Measurements from ENCODE around the gene NECAB2. TPM values are rescaled to one million over a fixed set of nuclear protein-coding genes. Genes with fewer than 3 reads are reported as not detected.

The NECAB2 gene
- total RNA-seq, 1 donor from 2014 or later = not detected

- Mint-ChIP-seq H3K4me3 (no peak overlapping the region), H3K27me3 (no peaks in the 10 kb centered on the region), H3K9me3 (no peaks in the 10 kb centered on the region), H3K4me1 (no peaks in the 10 kb centered on the region), H3K27ac (no peak overlapping the region), H3K36me3 (ENCODE audit: low read depth) (peaks cover under 1% of the 10 kb centered on the region)
- POLR2A ChIA-PET = no interaction called here
- CTCF ChIA-PET = no interaction called here
- DNase-seq (no peak), ATAC-seq (ENCODE audit: low read depth) (no peak)
- intact Hi-C loops (cut with micrococcal nuclease) = no loop called here
- no peak for TF ChIP-seq CTCF (IDR thresholded peaks at IDR 0.05)
These were observed 34.0 kb upstream of the NECAB2 start for GRCh38 chr16:83933885-83934683.

DNA sequence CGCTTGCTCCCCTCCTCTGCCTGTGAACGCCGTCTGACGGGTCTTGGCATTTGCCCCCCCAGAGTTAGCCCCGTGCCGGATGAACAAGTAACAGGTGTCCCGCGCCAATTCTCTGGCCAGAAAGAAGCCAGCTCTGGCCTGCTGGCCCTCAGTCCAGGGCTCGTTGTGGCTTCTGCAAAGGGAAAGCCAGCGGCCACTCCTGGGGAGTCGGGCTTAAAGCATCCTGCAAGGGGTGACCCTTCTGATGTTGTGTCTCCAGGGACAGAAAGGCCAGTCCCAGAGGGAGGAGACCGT lies 33.4 kb upstream of the NECAB2 start:
- no peak overlapping the region for H3K4me3 Mint-ChIP-seq
- ATAC-seq (ENCODE audit: low read depth) = no peak
- H3K9me3 Mint-ChIP-seq = no peaks in the 10 kb centered on the region
- intact Hi-C loops (cut with micrococcal nuclease) = no loop called here
- ChIA-PET POLR2A (no interaction called here), CTCF (no interaction called here)
- H3K27me3 Mint-ChIP-seq = no peaks in the 10 kb centered on the region
- DNase-seq = no peak
- TF ChIP-seq CTCF (IDR thresholded peaks at IDR 0.05) = no peak
- H3K36me3 Mint-ChIP-seq (ENCODE audit: low read depth) = no peaks in the 10 kb centered on the region
- H3K27ac Mint-ChIP-seq = no peak overlapping the region
- peaks cover 4% of the 10 kb centered on the region for H3K4me1 Mint-ChIP-seq

DNA sequence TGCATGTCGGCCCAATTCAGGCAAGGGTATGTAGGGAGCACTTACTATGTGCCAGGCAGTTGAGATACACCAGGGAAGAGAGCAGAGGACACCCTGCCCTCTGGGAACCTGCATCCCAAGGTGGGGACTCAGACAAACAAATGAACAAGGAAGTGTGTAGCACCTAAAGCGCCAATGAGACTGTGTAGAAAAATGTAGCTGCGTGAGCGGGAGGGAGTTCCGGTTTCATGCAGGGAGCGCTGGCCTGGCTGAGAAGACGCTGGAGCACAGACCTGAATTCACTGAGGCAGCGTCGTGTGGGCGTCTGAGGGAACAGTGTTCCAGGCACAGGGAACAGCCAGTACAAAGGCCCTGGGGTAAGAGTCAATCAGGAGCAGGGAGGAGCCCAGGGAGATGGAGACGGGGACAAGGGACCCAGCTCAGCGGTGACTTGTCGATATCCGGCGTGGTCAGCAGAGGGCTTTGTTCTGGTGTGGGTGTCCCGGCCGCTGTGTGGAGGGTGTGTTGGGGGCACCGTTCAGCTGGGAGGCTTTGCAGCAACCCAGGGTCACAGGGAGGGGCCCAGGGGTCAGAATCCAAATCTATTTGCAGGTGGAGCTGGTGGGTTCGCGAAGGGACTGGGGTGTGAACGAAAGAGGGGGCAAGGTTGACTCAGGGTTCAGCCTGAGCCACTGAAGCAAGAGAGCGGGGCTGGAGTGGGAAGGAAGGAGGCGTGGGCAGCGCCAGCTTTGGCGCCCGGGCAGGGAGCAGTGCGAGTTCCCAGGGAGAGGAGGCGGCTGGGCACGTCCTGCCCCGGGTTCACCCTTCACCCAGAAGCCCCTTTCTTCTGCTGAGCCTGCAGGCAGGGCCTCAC lies 32.8 kb upstream of the NECAB2 start:
- intact Hi-C loops (cut with micrococcal nuclease) = no loop called here
- CTCF ChIA-PET = no interaction called here
- no peak for ATAC-seq (ENCODE audit: low read depth)
- TF ChIP-seq CTCF (IDR thresholded peaks at IDR 0.05) = no peak
- H3K4me1 Mint-ChIP-seq = peaks cover 4% of the 10 kb centered on the region
- no peaks in the 10 kb centered on the region for H3K27me3 Mint-ChIP-seq
- H3K36me3 Mint-ChIP-seq (ENCODE audit: low read depth) = no peaks in the 10 kb centered on the region
- no peak for DNase-seq
- H3K4me3 Mint-ChIP-seq = no peak overlapping the region
- no peaks in the 10 kb centered on the region for H3K9me3 Mint-ChIP-seq
- POLR2A ChIA-PET = no interaction called here
- H3K27ac Mint-ChIP-seq = no peak overlapping the region

DNA sequence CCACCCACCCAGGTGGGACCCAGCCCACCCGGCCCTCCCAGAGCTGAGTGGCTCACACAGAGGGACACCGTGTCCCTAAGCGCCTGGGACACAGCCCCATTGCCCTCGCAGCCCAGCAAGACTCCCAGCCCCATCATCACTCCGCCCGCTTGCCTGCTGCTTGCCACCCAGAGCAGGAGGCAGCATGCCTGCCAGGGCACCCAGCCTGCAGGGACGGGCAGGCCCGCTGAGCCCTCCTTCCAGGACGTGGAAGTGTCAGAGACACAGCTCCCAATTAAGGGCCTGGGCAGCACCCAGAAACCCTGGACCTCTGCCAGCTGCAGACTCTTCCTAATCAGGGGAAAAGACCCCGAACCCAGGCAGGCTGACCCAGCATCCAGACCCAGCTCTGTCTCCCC lies 32.2 kb upstream of the NECAB2 start:
- Mint-ChIP-seq H3K4me1 (peaks cover 4% of the 10 kb centered on the region), H3K4me3 (no peak overlapping the region), H3K9me3 (no peaks in the 10 kb centered on the region), H3K36me3 (ENCODE audit: low read depth) (no peaks in the 10 kb centered on the region), H3K27ac (no peak overlapping the region), H3K27me3 (no peaks in the 10 kb centered on the region)
- intact Hi-C loops (cut with micrococcal nuclease) = no loop called here
- DNase-seq = no peak
- POLR2A ChIA-PET = no interaction called here
- TF ChIP-seq CTCF (IDR thresholded peaks at IDR 0.05) = no peak
- CTCF ChIA-PET = no interaction called here
- ATAC-seq (ENCODE audit: low read depth) = no peak

DNA sequence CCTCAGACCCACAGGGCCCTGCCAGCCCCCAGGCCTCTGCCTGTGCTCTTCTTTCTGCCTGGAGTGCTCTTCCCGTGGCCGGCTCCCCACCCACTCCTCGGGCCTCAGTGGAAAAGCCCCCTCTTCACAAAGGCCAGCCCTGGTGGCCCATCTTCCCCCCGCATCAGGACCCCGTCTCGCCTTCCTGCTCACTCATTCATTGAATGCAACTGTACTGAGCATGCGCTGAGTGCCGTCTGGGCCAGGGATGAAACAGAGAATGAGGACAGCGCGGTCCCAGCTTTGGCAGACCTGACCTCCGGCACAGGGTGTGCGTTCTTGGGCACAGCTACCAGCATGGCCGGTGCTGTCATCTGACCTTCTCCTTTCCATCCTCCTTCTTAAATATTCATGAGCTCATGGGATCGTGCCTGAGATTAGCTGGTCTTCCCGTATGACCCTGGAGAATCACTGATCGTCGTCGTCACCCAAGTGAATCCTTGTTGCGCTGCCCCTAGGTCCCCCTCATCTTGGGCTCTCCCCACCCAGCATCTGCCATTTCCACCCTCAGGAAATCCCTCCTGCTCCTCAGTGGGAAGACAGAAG lies 31.4 kb upstream of the NECAB2 start:
- no peaks in the 10 kb centered on the region for H3K27me3 Mint-ChIP-seq
- CTCF ChIA-PET = no interaction called here
- DNase-seq = no peak
- no peak for TF ChIP-seq CTCF (IDR thresholded peaks at IDR 0.05)
- ATAC-seq (ENCODE audit: low read depth) = no peak
- no peaks in the 10 kb centered on the region for H3K9me3 Mint-ChIP-seq
- no peak overlapping the region for H3K27ac Mint-ChIP-seq
- intact Hi-C loops (cut with micrococcal nuclease) = no loop called here
- POLR2A ChIA-PET = interaction anchor here (0.6 kb wide), 1 partner anchor 132 kb away, joined by 3 read pairs; no protein-coding TSS in a partner anchor
- H3K4me1 Mint-ChIP-seq = peaks cover 4% of the 10 kb centered on the region
- H3K4me3 Mint-ChIP-seq = no peak overlapping the region
- no peaks in the 10 kb centered on the region for H3K36me3 Mint-ChIP-seq (ENCODE audit: low read depth)

Measured in activated B cell treated with CpG ODN at 0.5 μM for 24 hours (primary cell).